Lung (tissue), 12 donors: Measurements from ENCODE around the gene CCND3. TPM values are rescaled to one million over a fixed set of nuclear protein-coding genes. Genes with fewer than 3 reads are reported as not detected.
A peak's percentile ranks its signal among the peaks of the same experiment; 100 is the strongest.

ENCODE experiments used
- ATAC-seq: fragments of 200-7000 bp; cut with Tn5 transposase; one replicate; pipeline ENCODE4 v1.9.1; 2020; ENCODE audit warnings: moderate number of reproducible peaks; ENCODE audit not compliant: insufficient read depth, low FRiP score
- DNase-seq, 3 donors: peaks; one replicate each; pipeline ENCODE4 v3.0.0-alpha.2; 2013 to 2017
- H3K27ac ChIP-seq, 2 donors: one replicate each; pipeline ENCODE4 v1.5.1; 2013; ENCODE audit warnings: mild to moderate bottlenecking in 2 of 2, moderate library complexity in 2 of 2, control low read depth in 1 of 2, inconsistent platforms in 1 of 2, low read depth in 1 of 2, low read length in 1 of 2
- H3K27me3 ChIP-seq, 3 donors: one replicate each; pipeline ENCODE4 v1.5.1; 2013; ENCODE audit warnings: low read length in 2 of 3; ENCODE audit not compliant: control insufficient read depth in 3 of 3, insufficient read depth in 3 of 3
- H3K36me3 ChIP-seq, 4 donors: one replicate each; pipeline ENCODE4 v1.5.1; 2013; ENCODE audit warnings: low read length in 4 of 4, mild to moderate bottlenecking in 1 of 4, moderate library complexity in 1 of 4; ENCODE audit not compliant: control insufficient read depth in 4 of 4, insufficient read depth in 4 of 4
- H3K4me1 ChIP-seq, 5 donors: one replicate each; pipeline ENCODE4 v1.5.1; 2013; ENCODE audit warnings: low read length in 5 of 5, mild to moderate bottlenecking in 2 of 5, moderate library complexity in 1 of 5; ENCODE audit not compliant: control insufficient read depth in 5 of 5, insufficient read depth in 5 of 5
- H3K4me3 ChIP-seq: one replicate; pipeline ENCODE4 v1.5.1; 2013; ENCODE audit warnings: mild to moderate bottlenecking, control low read depth, moderate library complexity
- H3K9ac ChIP-seq, 2 donors: one replicate each; pipeline ENCODE4 v1.5.1; 2013; ENCODE audit warnings: low read length in 2 of 2, control low read depth in 1 of 2; ENCODE audit not compliant: insufficient read depth in 1 of 2
- H3K9me3 ChIP-seq, 4 donors: one replicate each; pipeline ENCODE4 v1.5.1; 2013; ENCODE audit warnings: low read length in 3 of 4, mild to moderate bottlenecking in 1 of 4, moderate library complexity in 1 of 4; ENCODE audit not compliant: control insufficient read depth in 4 of 4, insufficient read depth in 3 of 4
- WGBS, 2 donors: extraction: QIAGEN DNeasy Blood & Tissue Kit; methylation state at CpG; one replicate each; pipeline ENCODE4 v1.1.7; 2013; 5-methylcytosine and 5-hydroxymethylcytosine counted together
- polyA plus RNA-seq, 2 donors: library from polyadenylated mRNA; stranded (reverse); fragments of 200-250 nt; gene quantifications; one replicate each; pipeline ENCODE4 v1.2.1, GENCODE V29; 2013
- total RNA-seq, 2 donors: library from RNA; depleted of rRNA in 1 of 2; stranded (reverse); fragments of >200 nt in 1 of 2; gene quantifications; one replicate each; pipeline ENCODE4 v1.2.1, GENCODE V29; 2014 to 2021
- TF ChIP-seq, protein P1 (sequence below): IDR thresholded peaks from 2 replicates; pipeline ENCODE4 v1.5.1; 2012; ENCODE audit warnings: mild to moderate bottlenecking; ENCODE audit errors: control extremely low read depth, extremely low read depth
- donor health status: control.
- donor health status: control.
- donor health status: Bipolar disorder and iron deficiency.
- donor health status: healthy.
- donor health status: DM: yes; HTN: yes; CAD: no.

CCND3 gene
- total and polyA plus RNA-seq, 4 donors, result 120 to 221 (median 158) TPM

- Histone ChIP-seq H3K9ac (no peak overlapping the region), H3K27me3 (no peaks in the 10 kb centered on the region), H3K9me3 (no peaks in the 10 kb centered on the region), H3K36me3 (peaks cover 41 to 76% (median 52%) of the 10 kb centered on the region in 4 donors), H3K4me1 (no peaks in the 10 kb centered on the region), H3K27ac (no peak overlapping the region), H3K4me3 (no peak overlapping the region)
- TF ChIP-seq, protein P1, sequence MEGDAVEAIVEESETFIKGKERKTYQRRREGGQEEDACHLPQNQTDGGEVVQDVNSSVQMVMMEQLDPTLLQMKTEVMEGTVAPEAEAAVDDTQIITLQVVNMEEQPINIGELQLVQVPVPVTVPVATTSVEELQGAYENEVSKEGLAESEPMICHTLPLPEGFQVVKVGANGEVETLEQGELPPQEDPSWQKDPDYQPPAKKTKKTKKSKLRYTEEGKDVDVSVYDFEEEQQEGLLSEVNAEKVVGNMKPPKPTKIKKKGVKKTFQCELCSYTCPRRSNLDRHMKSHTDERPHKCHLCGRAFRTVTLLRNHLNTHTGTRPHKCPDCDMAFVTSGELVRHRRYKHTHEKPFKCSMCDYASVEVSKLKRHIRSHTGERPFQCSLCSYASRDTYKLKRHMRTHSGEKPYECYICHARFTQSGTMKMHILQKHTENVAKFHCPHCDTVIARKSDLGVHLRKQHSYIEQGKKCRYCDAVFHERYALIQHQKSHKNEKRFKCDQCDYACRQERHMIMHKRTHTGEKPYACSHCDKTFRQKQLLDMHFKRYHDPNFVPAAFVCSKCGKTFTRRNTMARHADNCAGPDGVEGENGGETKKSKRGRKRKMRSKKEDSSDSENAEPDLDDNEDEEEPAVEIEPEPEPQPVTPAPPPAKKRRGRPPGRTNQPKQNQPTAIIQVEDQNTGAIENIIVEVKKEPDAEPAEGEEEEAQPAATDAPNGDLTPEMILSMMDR, result no peak
- ATAC-seq (no peak), DNase-seq (no peak)
- WGBS, 2 donors, result 35 to 54% methylated on average over 2 of the region's 2 CpGs
Observed at GRCh38 chr6:41931792-41932191, 9.8 kb downstream of the CCND3 start.

DNA sequence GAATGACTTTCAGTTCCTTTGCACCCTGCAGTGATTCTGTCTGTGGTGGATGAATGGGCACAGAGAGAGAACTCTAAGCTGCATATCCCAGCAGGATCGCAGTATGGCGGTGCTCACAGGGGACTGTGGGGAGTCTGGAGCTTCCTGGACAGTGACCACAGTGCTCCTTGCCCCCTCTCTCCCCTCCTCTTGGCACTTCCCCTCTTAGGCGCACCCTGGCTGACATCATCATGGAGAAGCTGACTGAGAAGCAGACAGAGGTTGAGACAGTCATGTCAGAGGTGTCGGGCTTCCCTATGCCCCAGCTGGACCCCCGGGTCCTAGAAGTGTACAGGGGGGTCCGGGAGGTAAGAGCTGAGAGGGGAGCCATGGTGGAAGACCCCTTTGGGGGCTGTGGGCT is 11.7 kb downstream of the CCND3 start:
- H3K9ac ChIP-seq, result no peak overlapping the region
- DNase-seq (no peak), ATAC-seq (no peak)
- no peak overlapping the region for H3K4me3 ChIP-seq
- no peaks in the 10 kb centered on the region for H3K9me3 ChIP-seq
- WGBS, 2 donors, result 77 to 84% methylated on average over 6 of the region's 6 CpGs
- no peaks in the 10 kb centered on the region for H3K27me3 ChIP-seq
- no peak overlapping the region for H3K27ac ChIP-seq
- TF ChIP-seq, protein P1, result no peak
- H3K36me3 ChIP-seq, result peaks cover 39 to 61% (median 49%) of the 10 kb centered on the region in 4 donors
- no peaks in the 10 kb centered on the region for H3K4me1 ChIP-seq

- 88 to 99% methylated on average over 6 of the region's 6 CpGs for WGBS, 2 donors
- H3K27ac ChIP-seq, result no peak overlapping the region
- ATAC-seq (no peak), DNase-seq (no peak)
- peaks cover 0 to 10% (median 3%) of the 10 kb centered on the region in 5 donors for H3K4me1 ChIP-seq
- H3K36me3 ChIP-seq, result peaks cover 36 to 43% (median 40%) of the 10 kb centered on the region in 4 donors
- no peak overlapping the region for H3K9ac ChIP-seq
- H3K27me3 ChIP-seq, result no peaks in the 10 kb centered on the region
- H3K9me3 ChIP-seq, result no peaks in the 10 kb centered on the region
- TF ChIP-seq, protein P1, result no peak
- H3K4me3 ChIP-seq, result no peak overlapping the region
Observed at GRCh38 chr6:41927253-41927652, 14.4 kb downstream of the CCND3 start.

- WGBS, 2 donors, result 5 to 9% methylated on average over 7 of the region's 7 CpGs
- Histone ChIP-seq H3K4me3 (peak overlapping the region; percentile 79), H3K27me3 (no peaks in the 10 kb centered on the region), H3K36me3 (peaks cover 2 to 8% (median 5%) of the 10 kb centered on the region in 4 donors), H3K9ac (peak overlapping the region; percentile 71 to 98), H3K4me1 (peaks cover 3 to 23% (median 11%) of the 10 kb centered on the region in 5 donors), H3K9me3 (no peaks in the 10 kb centered on the region), H3K27ac (no peak overlapping the region)
- DNase-seq, result no peak
- no peak for ATAC-seq
- TF ChIP-seq, protein P1, result no peak
Observed at GRCh38 chr6:41922154-41922553, 19.5 kb downstream of the CCND3 start.
